Liver (tissue), 9 donors: ENCODE data around the gene DHRS3. TPM values are rescaled to one million over a fixed set of nuclear protein-coding genes. Genes with fewer than 3 reads are reported as not detected.
A peak's percentile ranks its signal among the peaks of the same experiment; 100 is the strongest.

ENCODE experiments used
- DNase-seq: peaks from one replicate; pipeline ENCODE4 v3.0.0-alpha.2; 2017; ENCODE audit warnings: low spot score
- H3K27ac ChIP-seq, 2 donors: one replicate each; pipeline ENCODE4 v1.7.0; 2013; ENCODE audit warnings: inconsistent platforms in 2 of 2, low read length in 2 of 2, control low read depth in 1 of 2, low read depth in 1 of 2, mild to moderate bottlenecking in 1 of 2
- H3K27me3 ChIP-seq, 4 donors: one replicate each; pipeline versions ENCODE4 v1.6.1 to v1.7.0; 2013; ENCODE audit warnings: low read length in 3 of 4, inconsistent platforms in 1 of 4, mild to moderate bottlenecking in 1 of 4, moderate library complexity in 1 of 4; ENCODE audit not compliant: control insufficient read depth in 4 of 4, insufficient read depth in 4 of 4
- H3K36me3 ChIP-seq, 4 donors: one replicate each; pipeline versions ENCODE4 v1.6.1 to v1.7.0; 2013; ENCODE audit warnings: low read length in 3 of 4, mild to moderate bottlenecking in 3 of 4, low read depth in 1 of 4, moderate library complexity in 1 of 4; ENCODE audit not compliant: control insufficient read depth in 4 of 4, insufficient read depth in 3 of 4
- H3K4me1 ChIP-seq, 4 donors: one replicate each; pipeline versions ENCODE4 v1.6.1 to v1.7.0; 2013; ENCODE audit warnings: low read length in 3 of 4, mild to moderate bottlenecking in 3 of 4, moderate library complexity in 1 of 4; ENCODE audit not compliant: control insufficient read depth in 4 of 4, insufficient read depth in 4 of 4
- H3K4me3 ChIP-seq, 3 donors: one replicate each; pipeline versions ENCODE4 v1.6.1 to v1.7.0; 2013; ENCODE audit warnings: low read length in 3 of 3, control low read depth in 1 of 3, low read depth in 1 of 3, mild to moderate bottlenecking in 1 of 3
- H3K9ac ChIP-seq, 2 donors: one replicate each; pipeline ENCODE4 v1.7.0; 2013; ENCODE audit warnings: low read length in 2 of 2, mild to moderate bottlenecking in 2 of 2, moderate library complexity in 2 of 2, control low read depth in 1 of 2, low read depth in 1 of 2
- H3K9me3 ChIP-seq, 4 donors: one replicate each; pipeline versions ENCODE4 v1.6.1 to v1.7.0; 2013; ENCODE audit warnings: low read length in 3 of 4; ENCODE audit not compliant: control insufficient read depth in 4 of 4
- ATF3 ChIP-seq: IDR thresholded peaks from 2 replicates; pipeline ENCODE4 v1.6.1; 2016; ENCODE audit warnings: antibody characterized with exemption
- FOXA1 ChIP-seq: IDR thresholded peaks from 2 replicates; pipeline ENCODE4 v1.6.1; 2016; ENCODE audit warnings: antibody characterized with exemption
- FOXA2 ChIP-seq: IDR thresholded peaks from 2 replicates; pipeline ENCODE4 v1.6.1; 2016; ENCODE audit warnings: antibody characterized with exemption
- GABPA ChIP-seq, 2 donors: IDR thresholded peaks in 1 of 2; conservative IDR thresholded peaks in 1 of 2; 2 replicates each; pipeline ENCODE4 v1.6.1; 2016; ENCODE audit warnings: antibody characterized with exemption in 2 of 2, mild to moderate bottlenecking in 1 of 2, moderate library complexity in 1 of 2
- HNF4A ChIP-seq, 2 donors: conservative IDR thresholded peaks; 2 replicates each; pipeline ENCODE4 v1.6.1; 2016; ENCODE audit warnings: antibody characterized with exemption in 2 of 2, mild to moderate bottlenecking in 2 of 2
- HNF4G ChIP-seq: IDR thresholded peaks from 2 replicates; pipeline ENCODE4 v1.6.1; 2016; ENCODE audit warnings: antibody characterized with exemption
- JUND ChIP-seq, 2 donors: IDR thresholded peaks; 2 replicates each; pipeline ENCODE4 v1.6.1; 2016; ENCODE audit warnings: antibody characterized with exemption in 2 of 2
- MAX ChIP-seq: IDR thresholded peaks from 2 replicates; pipeline ENCODE4 v1.6.1; 2016; ENCODE audit warnings: antibody characterized with exemption
- NR2F2 ChIP-seq: IDR thresholded peaks from 2 replicates; pipeline ENCODE4 v1.6.1; 2016; ENCODE audit warnings: antibody characterized with exemption
- RAD21 ChIP-seq, 2 donors: IDR thresholded peaks; 2 replicates each; pipeline ENCODE4 v1.6.1; 2016; ENCODE audit warnings: antibody characterized with exemption in 2 of 2, mild to moderate bottlenecking in 2 of 2
- REST ChIP-seq: IDR thresholded peaks from 2 replicates; pipeline ENCODE4 v1.6.1; 2016; ENCODE audit warnings: antibody characterized with exemption, mild to moderate bottlenecking
- RXRA ChIP-seq, 2 donors: IDR thresholded peaks; 2 replicates each; pipeline ENCODE4 v1.6.1; 2017 to 2018; ENCODE audit warnings: antibody characterized with exemption in 2 of 2, mild to moderate bottlenecking in 1 of 2
- SP1 ChIP-seq: IDR thresholded peaks from 2 replicates; pipeline ENCODE4 v1.6.1; 2018; ENCODE audit warnings: antibody characterized with exemption, mild to moderate bottlenecking
- TAF1 ChIP-seq: conservative IDR thresholded peaks from 2 replicates; pipeline ENCODE4 v1.6.1; 2016; ENCODE audit warnings: antibody characterized with exemption, mild to moderate bottlenecking
- ZBTB33 ChIP-seq: IDR thresholded peaks from 2 replicates; pipeline ENCODE4 v1.6.1; 2016; ENCODE audit warnings: antibody characterized with exemption
- WGBS: extraction: QIAGEN DNeasy Blood & Tissue Kit; methylation state at CpG from one replicate; pipeline ENCODE4 v1.1.7; 2013; 5-methylcytosine and 5-hydroxymethylcytosine counted together
- polyA plus RNA-seq, 2 donors: library from polyadenylated mRNA; stranded (reverse) in 1 of 2; unstranded in 1 of 2; fragments of 200-250 nt in 1 of 2; fragments of >200 nt in 1 of 2; fragmentation: Nextera tagmentation in 1 of 2; extraction: Ambion mirVana in 1 of 2; gene quantifications; one replicate each; pipeline versions ENCODE4 v1.2.1 to v1.2.3, GENCODE V29; 2013 to 2015
- total RNA-seq, 2 donors: library from RNA; depleted of rRNA; stranded (reverse); fragments of >200 nt; gene quantifications; one replicate each; pipeline ENCODE4 v1.2.3, GENCODE V29; 2014
- donor health status: healthy.
- donor health status: healthy.
- donor health status: healthy.
- donor health status: healthy.
- donor health status: healthy.

DHRS3 gene
- total and polyA plus RNA-seq, 4 donors = 62.6 to 185 (median 158) TPM

- H3K36me3 ChIP-seq = no peaks in the 10 kb centered on the region
- peak overlapping the region; percentile 65 to 76 for H3K27ac ChIP-seq
- no peaks in the 10 kb centered on the region for H3K9me3 ChIP-seq
- no peak for TF ChIP-seq GABPA (IDR thresholded peaks at IDR 0.05 in 1 of 2, conservative IDR thresholded peaks at IDR 0.05 in 1 of 2)
- TF ChIP-seq RXRA (IDR thresholded peaks at IDR 0.05) = no peak
- TF ChIP-seq RAD21 (IDR thresholded peaks at IDR 0.05) = no peak
- no peak for TF ChIP-seq ATF3
- no peak for TF ChIP-seq FOXA2
- TF ChIP-seq HNF4A (conservative IDR thresholded peaks at IDR 0.05) = peak in 1 of 2 donors; percentile 4
- no peak for TF ChIP-seq ZBTB33
- DNase-seq = no peak
- no peak overlapping the region for H3K9ac ChIP-seq
- peaks cover 10 to 42% (median 27%) of the 10 kb centered on the region in 4 donors for H3K4me1 ChIP-seq
- WGBS = 89% methylated on average over 3 of the region's 3 CpGs
- no peaks in the 10 kb centered on the region for H3K27me3 ChIP-seq
- H3K4me3 ChIP-seq = no peak overlapping the region
These were observed 88.3 kb downstream of the DHRS3 start for GRCh38 chr1:12529640-12530174.

- no peaks in the 10 kb centered on the region for H3K36me3 ChIP-seq
- peak overlapping the region; percentile 76 to 93 for H3K27ac ChIP-seq
- TF ChIP-seq TAF1 (no peak), RXRA (IDR thresholded peaks at IDR 0.05) (peak; percentile 81 to 86), REST (peak; percentile 20), HNF4A (conservative IDR thresholded peaks at IDR 0.05) (peak; percentile 83 to 93), FOXA1 (no peak), ZBTB33 (peak; percentile 21), RAD21 (IDR thresholded peaks at IDR 0.05) (peak in 1 of 2 donors; percentile 15), ATF3 (peak; percentile 79), SP1 (peak; percentile 78), MAX (peak; percentile 42), JUND (IDR thresholded peaks at IDR 0.05) (peak; percentile 76 to 92), HNF4G (peak; percentile 90), NR2F2 (no peak)
- H3K4me3 ChIP-seq = peak overlapping the region; percentile 3 to 42 (median 12)
- 33% methylated on average over 24 of the region's 24 CpGs for WGBS
- peak overlapping the region in 1 of 2 donors; percentile 54 for H3K9ac ChIP-seq
- H3K27me3 ChIP-seq = no peaks in the 10 kb centered on the region
- no peaks in the 10 kb centered on the region for H3K9me3 ChIP-seq
- peak; percentile 79 for DNase-seq
- peaks cover 10 to 45% (median 29%) of the 10 kb centered on the region in 4 donors for H3K4me1 ChIP-seq
These were observed 89.8 kb downstream of the DHRS3 start for GRCh38 chr1:12528021-12528852.
